GM21825 (cell line): ENCODE data around the gene SEZ6L.

Experiments used
- ATAC-seq: cut with Tn5 transposase; IDR thresholded peaks from one replicate; pipeline ENCODE4 v1.9.1; 2021; ENCODE audit warnings: mild to moderate bottlenecking, moderate library complexity; ENCODE audit not compliant: unreplicated experiment

SEZ6L gene

GRCh38 chr22:26172389-26172990, 3.2 kb downstream of the SEZ6L start:
- no peak for ATAC-seq

- no peak for ATAC-seq
Observed at GRCh38 chr22:26174280-26174679, 5.0 kb downstream of the SEZ6L start.

- ATAC-seq: no peak
Observed at GRCh38 chr22:26182723-26183122, 13.5 kb downstream of the SEZ6L start.

GRCh38 chr22:26185190-26185589, 15.9 kb downstream of the SEZ6L start:
- ATAC-seq: no peak

- no peak for ATAC-seq
Observed at GRCh38 chr22:26188341-26188740, 19.1 kb downstream of the SEZ6L start.

- no peak for ATAC-seq
Observed at GRCh38 chr22:26194313-26194712, 25.1 kb downstream of the SEZ6L start.

- no peak for ATAC-seq
Observed at GRCh38 chr22:26194877-26195276, 25.6 kb downstream of the SEZ6L start.

GRCh38 chr22:26196657-26197056, 27.4 kb downstream of the SEZ6L start:
- no peak for ATAC-seq

GRCh38 chr22:26197425-26197824, 28.2 kb downstream of the SEZ6L start:
- no peak for ATAC-seq

GRCh38 chr22:26199665-26200064, 30.4 kb downstream of the SEZ6L start:
- ATAC-seq: no peak

- ATAC-seq: no peak
Observed at GRCh38 chr22:26202280-26202924, 33.1 kb downstream of the SEZ6L start.

- no peak for ATAC-seq
Observed at GRCh38 chr22:26205494-26205893, 36.2 kb downstream of the SEZ6L start.

GRCh38 chr22:26210334-26210733, 41.1 kb downstream of the SEZ6L start:
- ATAC-seq: no peak

- ATAC-seq: no peak
Observed at GRCh38 chr22:26213826-26214225, 44.6 kb downstream of the SEZ6L start.

- no peak for ATAC-seq
Observed at GRCh38 chr22:26214466-26214865, 45.2 kb downstream of the SEZ6L start.

- ATAC-seq: no peak
Observed at GRCh38 chr22:26215736-26216135, 46.5 kb downstream of the SEZ6L start.

- ATAC-seq: no peak
Observed at GRCh38 chr22:26225207-26225606, 55.9 kb downstream of the SEZ6L start.

- no peak for ATAC-seq
Observed at GRCh38 chr22:26226538-26227297, 57.5 kb downstream of the SEZ6L start.

GRCh38 chr22:26229910-26230309, 60.6 kb downstream of the SEZ6L start:
- no peak for ATAC-seq

- no peak for ATAC-seq
Observed at GRCh38 chr22:26234296-26234695, 65.0 kb downstream of the SEZ6L start.

GRCh38 chr22:26235792-26236487, 66.7 kb downstream of the SEZ6L start:
- ATAC-seq: no peak

- ATAC-seq: no peak
Observed at GRCh38 chr22:26236991-26237390, 67.7 kb downstream of the SEZ6L start.
